AG09319 (cell line): ENCODE data around the gene DCDC2C.

Experiments
- DNase-seq: peaks from one replicate; pipeline ENCODE4 v3.0.0-alpha.2; 2010; ENCODE audit warnings: low read depth; ENCODE audit errors: extremely low read depth
- CTCF ChIP-seq: IDR thresholded peaks from 2 replicates; pipeline ENCODE4 v1.5.1; 2011; ENCODE audit warnings: low read depth, mild to moderate bottlenecking, inconsistent platforms, low read length, moderate library complexity

The DCDC2C gene

GRCh38 chr2:3682811-3683210 lies 20.6 kb upstream of the DCDC2C start:
- no peak for TF ChIP-seq CTCF
- DNase-seq = no peak

DNA sequence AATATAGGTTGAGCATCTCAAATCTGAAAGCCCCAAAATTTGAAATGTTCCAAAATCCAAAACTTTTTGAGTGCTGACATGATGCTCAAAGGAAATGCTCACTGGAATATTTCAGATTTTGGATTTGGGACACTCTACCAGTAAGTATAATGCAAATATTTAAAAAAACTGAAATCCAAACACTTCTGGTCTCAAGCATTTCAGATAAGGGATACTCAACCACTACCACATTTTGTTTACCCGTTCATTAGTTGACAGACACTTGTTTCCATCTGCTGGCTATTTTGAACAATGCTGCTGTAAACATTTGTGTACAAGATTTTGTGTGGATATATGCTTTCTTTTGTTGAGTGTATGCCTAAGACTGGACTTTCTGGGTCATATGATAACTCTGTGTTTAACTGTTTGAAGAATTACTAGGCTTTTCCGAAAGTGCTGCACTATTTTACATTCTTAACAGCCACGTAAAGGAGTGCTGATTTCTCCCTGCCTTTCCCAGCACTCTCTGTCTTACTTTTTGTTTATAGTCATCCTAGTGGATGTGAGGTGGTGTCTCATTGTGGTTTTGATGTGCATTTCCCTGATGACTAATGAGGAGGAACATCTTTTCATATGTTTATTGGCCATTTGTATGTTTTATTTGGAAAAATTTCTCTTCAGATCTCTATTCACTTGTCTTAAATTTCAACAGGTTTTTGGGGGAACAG lies 19.5 kb upstream of the DCDC2C start:
- no peak for DNase-seq
- no peak for TF ChIP-seq CTCF

- DNase-seq = no peak
- TF ChIP-seq CTCF = no peak
Measured at GRCh38 chr2:3689998-3690748, 13.2 kb upstream of the DCDC2C start.

GRCh38 chr2:3692375-3692774 lies 11.0 kb upstream of the DCDC2C start:
- TF ChIP-seq CTCF = no peak
- DNase-seq = no peak

DNA sequence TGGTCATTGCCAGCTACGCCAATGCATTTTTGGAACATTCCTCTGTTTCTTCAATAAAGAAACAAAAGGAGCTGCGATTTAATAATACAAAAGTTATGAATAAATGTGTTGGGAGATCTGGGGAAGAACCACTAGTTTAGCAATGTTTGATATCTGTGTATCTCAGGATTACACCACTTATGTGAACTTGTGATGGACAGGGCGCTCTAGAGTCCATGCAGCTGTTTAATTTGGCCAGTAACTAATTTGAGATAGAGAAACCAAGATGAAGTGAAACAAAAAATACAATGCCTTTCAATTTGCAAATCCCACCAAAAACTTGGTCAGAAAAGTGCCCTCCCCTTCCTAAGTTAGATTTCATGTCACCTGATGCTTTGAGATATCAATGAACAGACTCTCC lies 6.8 kb upstream of the DCDC2C start:
- DNase-seq = no peak
- TF ChIP-seq CTCF = no peak

GRCh38 chr2:3701071-3701470 lies 2.3 kb upstream of the DCDC2C start:
- no peak for DNase-seq
- TF ChIP-seq CTCF = no peak

GRCh38 chr2:3703757-3704355 lies 481 bp downstream of the DCDC2C start:
- DNase-seq = no peak
- no peak for TF ChIP-seq CTCF
